Measurements from ENCODE around the gene FXR1. TPM values are rescaled to one million over a fixed set of nuclear protein-coding genes. Genes with fewer than 3 reads are reported as not detected.

Gene FXR1
- total RNA-seq, 1 experiment from 2014 or later: 343 TPM

GRCh38 chr3:181006541-181006940 lies 94.1 kb downstream of the FXR1 start:
- Mint-ChIP-seq H3K36me3 (ENCODE audit: insufficient read depth, unreplicated experiment) (no peaks in the 10 kb centered on the region), H3K4me3 (ENCODE audit: low read depth, unreplicated experiment) (no peak overlapping the region), H3K27me3 (ENCODE audit: unreplicated experiment) (no peaks in the 10 kb centered on the region), H3K9me3 (ENCODE audit: low read depth, unreplicated experiment) (peaks cover 7% of the 10 kb centered on the region), H3K27ac (ENCODE audit: unreplicated experiment) (no peak overlapping the region), H3K4me1 (ENCODE audit: low read depth, unreplicated experiment) (no peaks in the 10 kb centered on the region)
- CTCF ChIA-PET: no interaction called here
- intact Hi-C loops (cut with micrococcal nuclease; ENCODE audit: unreplicated experiment): no loop called here
- BruUV-seq (replicated peaks): no TSS peak
- DNase-seq: no peak
- no peak for TF ChIP-seq CTCF (IDR thresholded peaks at IDR 0.05; ENCODE audit: unreplicated experiment)

GRCh38 chr3:181007262-181007661 lies 94.8 kb downstream of the FXR1 start:
- no TSS peak for BruUV-seq (replicated peaks)
- H3K9me3 Mint-ChIP-seq (ENCODE audit: low read depth, unreplicated experiment): peaks cover 3% of the 10 kb centered on the region
- no peaks in the 10 kb centered on the region for H3K36me3 Mint-ChIP-seq (ENCODE audit: insufficient read depth, unreplicated experiment)
- intact Hi-C loops (cut with micrococcal nuclease; ENCODE audit: unreplicated experiment): no loop called here
- CTCF ChIA-PET: interaction anchor here (1.1 kb wide), 1 partner anchor 12 kb away, joined by 5 read pairs; no protein-coding TSS in a partner anchor
- H3K27me3 Mint-ChIP-seq (ENCODE audit: unreplicated experiment): no peaks in the 10 kb centered on the region
- no peak for DNase-seq
- no peak overlapping the region for H3K4me3 Mint-ChIP-seq (ENCODE audit: low read depth, unreplicated experiment)
- no peak overlapping the region for H3K27ac Mint-ChIP-seq (ENCODE audit: unreplicated experiment)
- no peaks in the 10 kb centered on the region for H3K4me1 Mint-ChIP-seq (ENCODE audit: low read depth, unreplicated experiment)
- no peak for TF ChIP-seq CTCF (IDR thresholded peaks at IDR 0.05; ENCODE audit: unreplicated experiment)

- no peak for TF ChIP-seq CTCF (IDR thresholded peaks at IDR 0.05; ENCODE audit: unreplicated experiment)
- no TSS peak for BruUV-seq (replicated peaks)
- H3K27ac Mint-ChIP-seq (ENCODE audit: unreplicated experiment): no peak overlapping the region
- H3K27me3 Mint-ChIP-seq (ENCODE audit: unreplicated experiment): no peaks in the 10 kb centered on the region
- intact Hi-C loops (cut with micrococcal nuclease; ENCODE audit: unreplicated experiment): no loop called here
- no peaks in the 10 kb centered on the region for H3K4me1 Mint-ChIP-seq (ENCODE audit: low read depth, unreplicated experiment)
- CTCF ChIA-PET: no interaction called here
- peaks cover 4% of the 10 kb centered on the region for H3K9me3 Mint-ChIP-seq (ENCODE audit: low read depth, unreplicated experiment)
- no peak for DNase-seq
- no peak overlapping the region for H3K4me3 Mint-ChIP-seq (ENCODE audit: low read depth, unreplicated experiment)
- H3K36me3 Mint-ChIP-seq (ENCODE audit: insufficient read depth, unreplicated experiment): no peaks in the 10 kb centered on the region
Observed at GRCh38 chr3:181008796-181009195, 96.3 kb downstream of the FXR1 start.

- no TSS peak for BruUV-seq (replicated peaks)
- Mint-ChIP-seq H3K4me3 (ENCODE audit: low read depth, unreplicated experiment) (no peak overlapping the region), H3K4me1 (ENCODE audit: low read depth, unreplicated experiment) (no peaks in the 10 kb centered on the region), H3K9me3 (ENCODE audit: low read depth, unreplicated experiment) (peaks cover 4% of the 10 kb centered on the region), H3K27ac (ENCODE audit: unreplicated experiment) (no peak overlapping the region), H3K36me3 (ENCODE audit: insufficient read depth, unreplicated experiment) (no peaks in the 10 kb centered on the region), H3K27me3 (ENCODE audit: unreplicated experiment) (no peaks in the 10 kb centered on the region)
- intact Hi-C loops (cut with micrococcal nuclease; ENCODE audit: unreplicated experiment): no loop called here
- CTCF ChIA-PET: interaction anchor here (0.5 kb wide), 1 partner anchor 375 kb away, joined by 4 read pairs; no protein-coding TSS in a partner anchor
- no peak for TF ChIP-seq CTCF (IDR thresholded peaks at IDR 0.05; ENCODE audit: unreplicated experiment)
- DNase-seq: no peak
Observed at GRCh38 chr3:181009225-181009624, 96.8 kb downstream of the FXR1 start.
